ENCODE results near the gene ARHGEF19.

GRCh38 chr1:16195518-16195905 lies 16.9 kb downstream of the ARHGEF19 start:
- TF ChIP-seq, protein P1, sequence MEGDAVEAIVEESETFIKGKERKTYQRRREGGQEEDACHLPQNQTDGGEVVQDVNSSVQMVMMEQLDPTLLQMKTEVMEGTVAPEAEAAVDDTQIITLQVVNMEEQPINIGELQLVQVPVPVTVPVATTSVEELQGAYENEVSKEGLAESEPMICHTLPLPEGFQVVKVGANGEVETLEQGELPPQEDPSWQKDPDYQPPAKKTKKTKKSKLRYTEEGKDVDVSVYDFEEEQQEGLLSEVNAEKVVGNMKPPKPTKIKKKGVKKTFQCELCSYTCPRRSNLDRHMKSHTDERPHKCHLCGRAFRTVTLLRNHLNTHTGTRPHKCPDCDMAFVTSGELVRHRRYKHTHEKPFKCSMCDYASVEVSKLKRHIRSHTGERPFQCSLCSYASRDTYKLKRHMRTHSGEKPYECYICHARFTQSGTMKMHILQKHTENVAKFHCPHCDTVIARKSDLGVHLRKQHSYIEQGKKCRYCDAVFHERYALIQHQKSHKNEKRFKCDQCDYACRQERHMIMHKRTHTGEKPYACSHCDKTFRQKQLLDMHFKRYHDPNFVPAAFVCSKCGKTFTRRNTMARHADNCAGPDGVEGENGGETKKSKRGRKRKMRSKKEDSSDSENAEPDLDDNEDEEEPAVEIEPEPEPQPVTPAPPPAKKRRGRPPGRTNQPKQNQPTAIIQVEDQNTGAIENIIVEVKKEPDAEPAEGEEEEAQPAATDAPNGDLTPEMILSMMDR (IDR thresholded peaks at IDR 0.05; ENCODE audit: poor library complexity) = no peak
- TF ChIP-seq EZH2phosphoT487 (IDR thresholded peaks at IDR 0.05; ENCODE audit: low read depth, severe bottlenecking, unreplicated experiment) = no peak
